ENCODE data around the gene RETREG1.

Gene RETREG1

GRCh38 chr5:16580382-16580781 lies 36.4 kb downstream of the RETREG1 start:
- no peak overlapping the region for H3K4me3 ChIP-seq (replicated peaks; ENCODE audit: insufficient read depth, low read length)
- no peak for TF ChIP-seq SPI1 (IDR thresholded peaks at IDR 0.05; ENCODE audit: borderline replicate concordance, low read depth)
- no peak for TF ChIP-seq POLR2AphosphoS5 (IDR thresholded peaks at IDR 0.05; ENCODE audit: low read depth)
- no peak for TF ChIP-seq CTCF (IDR thresholded peaks at IDR 0.05; ENCODE audit: insufficient read depth, low read length)
- DNase-seq (ENCODE audit: low read depth in 1 of 2, low spot score in 1 of 2), result no peak
- H3K27ac ChIP-seq (replicated peaks), result no peak overlapping the region
- no peaks in the 10 kb centered on the region for H3K27me3 ChIP-seq (ENCODE audit: insufficient read depth, poor library complexity, severe bottlenecking)

GRCh38 chr5:16579142-16579847 lies 37.5 kb downstream of the RETREG1 start:
- H3K27me3 ChIP-seq (ENCODE audit: insufficient read depth, poor library complexity, severe bottlenecking), result no peaks in the 10 kb centered on the region
- TF ChIP-seq CTCF (IDR thresholded peaks at IDR 0.05; ENCODE audit: insufficient read depth, low read length) (no peak), REST (IDR thresholded peaks at IDR 0.05; ENCODE audit: insufficient replicate concordance, low read depth) (no peak), SPI1 (IDR thresholded peaks at IDR 0.05; ENCODE audit: borderline replicate concordance, low read depth) (no peak), GABPA (IDR thresholded peaks at IDR 0.05; ENCODE audit: low read depth) (no peak), POLR2AphosphoS5 (IDR thresholded peaks at IDR 0.05; ENCODE audit: low read depth) (no peak)
- DNase-seq (ENCODE audit: low read depth in 1 of 2, low spot score in 1 of 2), result no peak
- H3K27ac ChIP-seq (replicated peaks), result no peak overlapping the region
- H3K4me3 ChIP-seq (replicated peaks; ENCODE audit: insufficient read depth, low read length), result no peak overlapping the region

- no peak overlapping the region for H3K4me3 ChIP-seq (replicated peaks; ENCODE audit: insufficient read depth, low read length)
- no peaks in the 10 kb centered on the region for H3K27me3 ChIP-seq (ENCODE audit: insufficient read depth, poor library complexity, severe bottlenecking)
- DNase-seq (ENCODE audit: low read depth in 1 of 2, low spot score in 1 of 2), result no peak
- no peak for TF ChIP-seq SPI1 (IDR thresholded peaks at IDR 0.05; ENCODE audit: borderline replicate concordance, low read depth)
- TF ChIP-seq POLR2AphosphoS5 (IDR thresholded peaks at IDR 0.05; ENCODE audit: low read depth), result no peak
- no peak for TF ChIP-seq GABPA (IDR thresholded peaks at IDR 0.05; ENCODE audit: low read depth)
- TF ChIP-seq REST (IDR thresholded peaks at IDR 0.05; ENCODE audit: insufficient replicate concordance, low read depth), result no peak
- no peak for TF ChIP-seq CTCF (IDR thresholded peaks at IDR 0.05; ENCODE audit: insufficient read depth, low read length)
- H3K27ac ChIP-seq (replicated peaks), result no peak overlapping the region
Measured at GRCh38 chr5:16578474-16578883, 38.3 kb downstream of the RETREG1 start.

- DNase-seq (ENCODE audit: low read depth in 1 of 2, low spot score in 1 of 2), result no peak
- no peak overlapping the region for H3K27ac ChIP-seq (replicated peaks)
- H3K27me3 ChIP-seq (ENCODE audit: insufficient read depth, poor library complexity, severe bottlenecking), result no peaks in the 10 kb centered on the region
- TF ChIP-seq POLR2AphosphoS5 (IDR thresholded peaks at IDR 0.05; ENCODE audit: low read depth), result no peak
- TF ChIP-seq REST (IDR thresholded peaks at IDR 0.05; ENCODE audit: insufficient replicate concordance, low read depth), result no peak
- no peak for TF ChIP-seq SPI1 (IDR thresholded peaks at IDR 0.05; ENCODE audit: borderline replicate concordance, low read depth)
- no peak for TF ChIP-seq CTCF (IDR thresholded peaks at IDR 0.05; ENCODE audit: insufficient read depth, low read length)
- no peak for TF ChIP-seq GABPA (IDR thresholded peaks at IDR 0.05; ENCODE audit: low read depth)
- H3K4me3 ChIP-seq (replicated peaks; ENCODE audit: insufficient read depth, low read length), result no peak overlapping the region
Measured at GRCh38 chr5:16577677-16578076, 39.1 kb downstream of the RETREG1 start.

Data from HL-60 (cell line).